Measurements from ENCODE around the gene OR52E5.

The OR52E5 gene

GRCh38 chr11:5923427-5923776, 30.4 kb downstream of the OR52E5 start:
- Histone ChIP-seq H3K4me1 (ENCODE audit: insufficient read depth, low read length, poor library complexity, severe bottlenecking) (no peaks in the 10 kb centered on the region), H2AFZ (ENCODE audit: low read length) (no peak overlapping the region), H3K4me3 (ENCODE audit: low read length, poor library complexity, severe bottlenecking) (no peak overlapping the region), H3K9me3 (ENCODE audit: insufficient read depth, low read depth, low read length) (no peaks in the 10 kb centered on the region), H3F3A (ENCODE audit: low read depth) (no peaks in the 10 kb centered on the region), H3K27me3 (ENCODE audit: insufficient read depth, low read length, poor library complexity, severe bottlenecking) (no peaks in the 10 kb centered on the region), H3K79me2 (ENCODE audit: insufficient read depth, low read length) (no peaks in the 10 kb centered on the region), H3K9ac (ENCODE audit: low read depth, low read length, poor library complexity, severe bottlenecking) (no peak overlapping the region), H3K36me3 (ENCODE audit: insufficient read depth, low read length) (no peaks in the 10 kb centered on the region), H3K4me2 (ENCODE audit: low read depth, low read length, poor library complexity, severe bottlenecking) (no peak overlapping the region), H3K9me2 (replicated peaks; ENCODE audit: low read depth, low read length) (no peaks in the 10 kb centered on the region), H4K20me1 (ENCODE audit: insufficient read depth, low read length, poor library complexity, severe bottlenecking) (no peaks in the 10 kb centered on the region)
- no peak for TF ChIP-seq EZH2phosphoT487 (IDR thresholded peaks at IDR 0.05; ENCODE audit: borderline replicate concordance)
- TF ChIP-seq CTCF (conservative IDR thresholded peaks at IDR 0.05; ENCODE audit: low read length) = no peak

GRCh38 chr11:5923794-5924193, 30.8 kb downstream of the OR52E5 start:
- no peak overlapping the region for H2AFZ ChIP-seq (ENCODE audit: low read length)

GRCh38 chr11:5928271-5928670, 35.3 kb downstream of the OR52E5 start:
- Histone ChIP-seq H3K4me2 (ENCODE audit: low read depth, low read length, poor library complexity, severe bottlenecking) (no peak overlapping the region), H2AFZ (ENCODE audit: low read length) (no peak overlapping the region), H3K9ac (ENCODE audit: low read depth, low read length, poor library complexity, severe bottlenecking) (no peak overlapping the region), H3K4me3 (ENCODE audit: low read length, poor library complexity, severe bottlenecking) (no peak overlapping the region), H4K20me1 (ENCODE audit: insufficient read depth, low read length, poor library complexity, severe bottlenecking) (no peaks in the 10 kb centered on the region), H3K9me2 (replicated peaks; ENCODE audit: low read depth, low read length) (no peaks in the 10 kb centered on the region), H3K4me1 (ENCODE audit: insufficient read depth, low read length, poor library complexity, severe bottlenecking) (no peaks in the 10 kb centered on the region), H3K36me3 (ENCODE audit: insufficient read depth, low read length) (no peaks in the 10 kb centered on the region), H3F3A (ENCODE audit: low read depth) (no peaks in the 10 kb centered on the region), H3K79me2 (ENCODE audit: insufficient read depth, low read length) (no peaks in the 10 kb centered on the region), H3K9me3 (ENCODE audit: insufficient read depth, low read depth, low read length) (no peaks in the 10 kb centered on the region; the same call in 1 of the 2 replicates), H3K27me3 (ENCODE audit: insufficient read depth, low read length, poor library complexity, severe bottlenecking) (no peaks in the 10 kb centered on the region)
- no peak for TF ChIP-seq CTCF (conservative IDR thresholded peaks at IDR 0.05; ENCODE audit: low read length)
- TF ChIP-seq EZH2phosphoT487 (IDR thresholded peaks at IDR 0.05; ENCODE audit: borderline replicate concordance) = no peak

More at GRCh38 chr11:5923794-5924193, 30.8 kb downstream of the OR52E5 start:
- no peaks in the 10 kb centered on the region for H3K9me3 ChIP-seq (ENCODE audit: insufficient read depth, low read depth, low read length)
- no peaks in the 10 kb centered on the region for H3K79me2 ChIP-seq (ENCODE audit: insufficient read depth, low read length)
- H3K27me3 ChIP-seq (ENCODE audit: insufficient read depth, low read length, poor library complexity, severe bottlenecking) = no peaks in the 10 kb centered on the region
- H3K4me3 ChIP-seq (ENCODE audit: low read length, poor library complexity, severe bottlenecking) = no peak overlapping the region
- H3K9me2 ChIP-seq (replicated peaks; ENCODE audit: low read depth, low read length) = no peaks in the 10 kb centered on the region
- H3F3A ChIP-seq (ENCODE audit: low read depth) = no peaks in the 10 kb centered on the region
- H3K4me1 ChIP-seq (ENCODE audit: insufficient read depth, low read length, poor library complexity, severe bottlenecking) = no peaks in the 10 kb centered on the region
- H3K4me2 ChIP-seq (ENCODE audit: low read depth, low read length, poor library complexity, severe bottlenecking) = no peak overlapping the region
- H3K9ac ChIP-seq (ENCODE audit: low read depth, low read length, poor library complexity, severe bottlenecking) = no peak overlapping the region
- no peaks in the 10 kb centered on the region for H4K20me1 ChIP-seq (ENCODE audit: insufficient read depth, low read length, poor library complexity, severe bottlenecking)
- TF ChIP-seq CTCF (conservative IDR thresholded peaks at IDR 0.05; ENCODE audit: low read length) = no peak
- TF ChIP-seq EZH2phosphoT487 (IDR thresholded peaks at IDR 0.05; ENCODE audit: borderline replicate concordance) = no peak
- H3K36me3 ChIP-seq (ENCODE audit: insufficient read depth, low read length) = no peaks in the 10 kb centered on the region

All from Loucy (cell line).